ENCODE data around the gene KPTN. TPM values are rescaled to one million over a fixed set of nuclear protein-coding genes. Genes with fewer than 3 reads are reported as not detected.

Gene KPTN
- total and polyA plus RNA-seq, 4 donors = 2.3 to 6.0 (median 4.0) TPM

- DNase-seq (ENCODE audit: low spot score) = no peak
- Histone ChIP-seq H3K9me3 (ENCODE audit: control insufficient read depth in 4 of 4, low read length in 3 of 4) (no peaks in the 10 kb centered on the region), H3K27ac (ENCODE audit: low read depth in 1 of 2, low read length in 2 of 2) (no peak overlapping the region), H3K36me3 (ENCODE audit: control insufficient read depth in 4 of 4, insufficient read depth in 3 of 4, low read depth in 1 of 4, low read length in 3 of 4) (peaks cover 9 to 50% (median 29%) of the 10 kb centered on the region in 4 donors), H3K4me3 (ENCODE audit: low read depth in 1 of 3, low read length in 3 of 3) (no peak overlapping the region), H3K9ac (ENCODE audit: low read depth in 1 of 2, low read length in 2 of 2) (no peak overlapping the region), H3K4me1 (ENCODE audit: control insufficient read depth in 4 of 4, insufficient read depth in 4 of 4, low read length in 3 of 4) (peaks cover 6 to 33% (median 21%) of the 10 kb centered on the region in 4 donors), H3K27me3 (ENCODE audit: control insufficient read depth in 4 of 4, insufficient read depth in 4 of 4, low read length in 3 of 4) (no peaks in the 10 kb centered on the region)
- no peak for TF ChIP-seq RXRA (IDR thresholded peaks at IDR 0.05)
- TF ChIP-seq FOXA2 (IDR thresholded peaks at IDR 0.05) = no peak
- no peak for TF ChIP-seq REST (IDR thresholded peaks at IDR 0.05)
- TF ChIP-seq CTCF (IDR thresholded peaks at IDR 0.05; ENCODE audit: low read depth, low read length, missing input control) = no peak
- no peak for TF ChIP-seq TAF1 (conservative IDR thresholded peaks at IDR 0.05)
- TF ChIP-seq JUND (IDR thresholded peaks at IDR 0.05) = no peak
- TF ChIP-seq ATF3 (IDR thresholded peaks at IDR 0.05) = no peak
- no peak for TF ChIP-seq EGR1 (IDR thresholded peaks at IDR 0.05; ENCODE audit: low read depth in 2 of 2)
- TF ChIP-seq RAD21 (IDR thresholded peaks at IDR 0.05) = no peak
- TF ChIP-seq HNF4G (IDR thresholded peaks at IDR 0.05) = no peak
- no peak for TF ChIP-seq FOXA1 (IDR thresholded peaks at IDR 0.05)
- TF ChIP-seq GABPA (IDR thresholded peaks at IDR 0.05 in 1 of 2, conservative IDR thresholded peaks at IDR 0.05 in 1 of 2) = no peak
- TF ChIP-seq YY1 (IDR thresholded peaks at IDR 0.05) = no peak
- TF ChIP-seq HNF4A (conservative IDR thresholded peaks at IDR 0.05) = no peak
- no peak for TF ChIP-seq NR2F2 (IDR thresholded peaks at IDR 0.05)
- TF ChIP-seq ZBTB33 (IDR thresholded peaks at IDR 0.05) = no peak
- TF ChIP-seq MAX (IDR thresholded peaks at IDR 0.05) = no peak
- 88% methylated on average over 5 of the region's 5 CpGs for WGBS
Measured at GRCh38 chr19:47503826-47504150, 19.8 kb upstream of the KPTN start.

Measured in liver (tissue), 9 donors.